LoVo (cell line): Measurements from ENCODE around the gene PHACTR2.
"Not testable (repeated sequence)": the region's sequence is repeated elsewhere in the genome, so short reads cannot be mapped to it uniquely, and the experiment has no call there.

Experiments
- DNase-seq: peaks from one replicate; pipeline ENCODE4 v3.0.0-alpha.2; 2016; ENCODE audit warnings: low spot score

PHACTR2 gene

DNA sequence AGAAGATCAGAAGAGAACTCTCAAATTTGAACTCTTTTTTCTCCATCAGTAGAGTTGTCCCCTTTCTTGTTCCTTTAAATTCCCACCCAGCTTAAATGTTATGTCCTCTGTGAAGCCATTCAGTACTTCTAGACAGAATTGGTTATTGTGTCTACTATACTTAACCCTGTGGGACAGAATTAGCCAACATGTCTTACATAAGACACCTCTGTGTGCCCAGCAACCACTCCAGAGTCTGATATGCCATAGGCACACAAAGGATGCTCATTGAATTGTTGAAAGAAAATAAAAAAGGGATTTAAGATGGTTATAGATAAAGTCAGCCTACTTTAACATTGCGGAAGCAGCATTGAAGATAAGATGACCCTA lies 88.4 kb downstream of the PHACTR2 start:
- DNase-seq, result no peak

DNA sequence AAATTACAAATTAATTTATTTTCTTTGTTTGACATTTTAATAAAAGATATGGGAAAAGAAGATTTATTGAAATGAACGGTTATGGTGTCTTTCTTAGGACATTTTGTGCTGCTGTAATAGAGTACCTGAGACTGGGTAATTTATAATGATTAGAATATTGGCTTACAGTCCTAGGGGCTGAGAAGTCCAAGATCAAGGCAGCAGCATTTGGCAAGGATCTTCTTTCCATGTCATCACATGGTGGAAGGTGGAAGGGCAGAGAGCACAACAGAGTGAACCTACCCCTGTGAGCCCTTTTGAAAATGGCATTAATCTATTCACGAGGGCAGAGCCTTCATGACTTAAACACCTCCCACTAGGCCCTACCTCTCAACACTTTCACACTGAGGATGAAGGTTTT lies 89.7 kb downstream of the PHACTR2 start:
- DNase-seq, result no peak

GRCh38 chr6:143772116-143773086 lies 94.6 kb downstream of the PHACTR2 start:
- no peak for DNase-seq

GRCh38 chr6:143773506-143774150 lies 95.9 kb downstream of the PHACTR2 start:
- no peak for DNase-seq

- no peak for DNase-seq
Observed at GRCh38 chr6:143774347-143774746, 96.6 kb downstream of the PHACTR2 start.

DNA sequence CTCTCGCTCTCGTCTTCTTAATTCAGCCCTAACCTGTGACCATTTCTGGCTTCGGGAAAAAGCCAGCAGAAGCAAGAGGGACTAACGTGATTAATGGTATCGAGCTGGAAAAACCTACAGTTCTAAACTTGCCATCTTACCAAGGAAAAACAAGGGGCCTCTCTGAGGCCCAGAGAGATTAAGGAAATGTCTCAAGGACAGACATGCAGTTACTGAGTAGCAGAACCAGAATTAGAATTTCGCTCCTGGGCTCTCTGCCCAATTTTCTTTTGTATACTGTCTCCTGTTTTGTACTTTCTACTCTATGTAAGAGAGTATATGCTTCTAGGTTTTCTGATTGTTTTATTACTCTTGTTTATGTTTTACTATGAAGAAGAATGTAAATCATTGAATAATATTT lies 97.6 kb downstream of the PHACTR2 start:
- DNase-seq, result no peak

DNA sequence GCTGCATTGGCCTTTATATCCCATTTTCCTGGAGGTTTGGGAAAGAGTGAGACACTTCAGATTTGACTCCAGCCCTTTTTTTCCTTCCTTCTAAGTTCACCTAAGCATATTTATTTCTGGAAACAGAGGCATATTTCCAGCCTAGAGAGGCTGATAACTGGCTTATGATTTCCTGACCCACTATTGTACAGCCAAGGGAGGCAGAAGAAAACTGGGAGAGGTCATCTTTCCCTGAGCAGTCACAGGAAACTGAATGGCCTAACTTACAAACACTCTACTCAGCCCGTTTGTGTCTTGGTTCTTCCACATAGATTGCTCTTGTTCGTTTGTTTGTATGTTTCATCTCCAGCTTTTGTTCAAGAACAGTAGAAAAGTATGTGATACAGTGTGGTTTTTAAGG lies 101.2 kb downstream of the PHACTR2 start:
- DNase-seq, result no peak

- DNase-seq, result no peak
Observed at GRCh38 chr6:143782481-143782880, 104.7 kb downstream of the PHACTR2 start.

DNA sequence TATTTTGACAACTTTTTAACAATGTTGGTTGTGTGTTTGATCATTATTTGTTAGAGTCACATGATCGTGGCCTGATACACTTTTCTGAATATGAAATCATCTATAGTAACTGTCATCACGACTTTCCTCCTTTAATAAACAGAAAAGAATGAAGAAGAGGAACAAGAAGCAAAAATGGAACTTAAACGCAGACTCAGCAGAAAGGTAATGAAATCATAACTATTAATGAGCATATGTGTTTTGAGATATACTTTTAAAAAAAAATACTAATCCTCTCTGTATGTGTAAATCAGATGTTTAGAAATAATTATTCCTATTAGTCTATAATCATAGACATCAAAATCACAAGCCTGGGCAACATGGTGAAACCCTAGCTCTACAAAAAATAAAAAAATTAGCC lies 105.3 kb downstream of the PHACTR2 start:
- no peak for DNase-seq

- no peak for DNase-seq
Observed at GRCh38 chr6:143784316-143784715, 106.6 kb downstream of the PHACTR2 start.

GRCh38 chr6:143786371-143786770 lies 108.6 kb downstream of the PHACTR2 start:
- DNase-seq, result not testable (repeated sequence)

GRCh38 chr6:143792402-143793279 lies 114.9 kb downstream of the PHACTR2 start:
- no peak for DNase-seq

GRCh38 chr6:143793280-143793619 lies 115.5 kb downstream of the PHACTR2 start:
- no peak for DNase-seq

DNA sequence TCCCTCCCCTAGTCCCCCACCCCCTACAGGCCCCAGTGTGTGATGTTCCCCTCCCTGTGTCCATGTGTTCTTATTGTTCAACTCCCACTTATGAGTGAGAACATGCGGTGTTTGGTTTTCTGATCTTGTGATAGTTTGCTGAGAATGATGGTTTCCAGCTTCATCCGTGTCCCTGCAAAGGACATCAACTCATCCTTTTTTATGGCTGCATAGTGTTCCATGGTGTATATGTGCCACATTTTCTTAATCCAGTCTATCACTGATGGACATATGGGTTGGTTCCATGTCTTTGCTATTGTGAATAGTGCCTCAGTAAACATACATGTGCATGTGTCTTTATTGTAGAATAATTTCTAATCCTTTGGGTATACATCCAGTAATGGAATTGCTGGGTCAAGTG lies 118.8 kb downstream of the PHACTR2 start:
- DNase-seq, result not testable (repeated sequence)

GRCh38 chr6:143798487-143798886 lies 120.7 kb downstream of the PHACTR2 start:
- DNase-seq, result not testable (repeated sequence)

DNA sequence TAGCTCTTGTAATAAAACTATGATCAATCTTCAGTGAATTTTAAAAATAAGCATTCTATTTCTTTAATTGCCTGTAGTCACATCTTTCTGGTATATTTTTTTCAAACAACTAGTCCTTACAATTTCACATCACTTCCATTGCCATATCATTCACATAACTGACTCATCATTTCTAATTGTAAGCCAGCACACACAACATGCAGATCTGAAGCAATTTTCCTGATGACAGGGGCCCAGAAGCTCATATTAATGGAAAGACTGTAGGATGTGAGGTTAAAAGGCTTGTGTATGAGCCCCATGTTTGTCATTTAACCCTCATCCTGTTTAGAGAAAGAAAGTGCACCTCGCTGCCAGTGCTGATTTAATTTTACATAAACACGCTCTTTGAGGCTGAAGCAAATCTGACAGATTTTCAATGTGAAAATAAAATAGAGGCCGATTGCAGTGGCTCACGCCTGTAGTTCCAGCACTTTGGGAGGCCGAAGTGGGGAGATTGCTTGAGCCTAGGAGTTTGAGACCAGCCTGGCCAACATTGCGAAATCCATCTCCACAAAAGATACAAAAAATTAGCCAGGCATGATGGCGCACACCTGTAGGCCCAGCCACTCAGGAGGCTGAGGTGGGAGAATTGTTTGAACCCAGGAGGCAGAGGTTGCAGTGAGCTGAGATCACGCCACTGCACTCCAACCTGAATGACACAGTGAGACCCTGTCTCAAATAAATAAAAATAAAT lies 125.2 kb downstream of the PHACTR2 start:
- no peak for DNase-seq

GRCh38 chr6:143803769-143804568 lies 126.2 kb downstream of the PHACTR2 start:
- no peak for DNase-seq

GRCh38 chr6:143804835-143805239 lies 127.1 kb downstream of the PHACTR2 start:
- DNase-seq, result no peak

DNA sequence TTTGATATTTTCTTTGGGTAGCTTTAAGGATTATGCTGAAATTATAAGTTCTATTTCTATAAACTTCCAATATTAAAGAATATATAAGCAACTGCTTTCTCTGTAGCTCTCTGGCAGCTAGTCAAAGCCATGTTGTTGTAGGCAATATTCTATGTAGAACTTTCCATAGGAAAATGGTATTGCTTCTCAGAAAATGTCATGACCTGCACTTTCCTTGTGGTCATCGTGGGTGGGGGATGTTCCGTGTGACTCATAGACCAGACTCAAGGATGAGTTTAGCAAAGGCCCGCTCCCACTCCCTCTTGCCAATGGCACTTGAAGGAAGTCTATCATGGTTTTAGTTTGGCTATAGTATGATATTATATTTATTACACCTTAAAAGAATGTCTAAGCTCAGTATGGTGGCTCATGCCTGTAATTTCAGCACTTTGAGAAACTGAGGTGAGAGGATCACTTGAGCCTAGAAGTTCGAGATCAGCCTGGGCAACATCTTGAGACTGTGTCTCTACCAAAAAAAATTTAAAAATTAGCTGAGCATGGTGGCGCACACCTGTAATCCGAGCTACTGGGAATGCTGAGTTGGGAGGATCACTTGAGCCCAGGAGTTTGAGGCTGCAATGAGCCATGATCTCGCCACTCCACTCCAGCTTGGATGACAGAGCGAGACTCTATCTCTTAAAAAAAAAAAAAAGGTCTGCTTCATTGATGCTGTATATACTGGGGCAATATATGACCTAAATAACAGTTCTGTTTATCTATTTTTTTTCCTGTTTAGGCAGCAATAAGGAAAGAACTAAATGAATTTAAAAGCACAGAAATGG lies 128.7 kb downstream of the PHACTR2 start:
- no peak for DNase-seq
